Thoracic aorta endothelial cell (primary cell): ENCODE measurements around the gene SIKE1. TPM values are rescaled to one million over a fixed set of nuclear protein-coding genes. Genes with fewer than 3 reads are reported as not detected.

Source experiments
- small RNA-seq: library from RNA; depleted of rRNA; stranded (forward); fragments of <200 nt; gene quantifications from one replicate; pipeline ENCODE3, GENCODE V24; 2012
- total RNA-seq: library from RNA; depleted of rRNA; stranded (reverse); fragments of >200 nt; gene quantifications from 2 replicates; pipeline ENCODE4 v1.2.3, GENCODE V29; 2012

SIKE1 gene
- total RNA-seq: 51.9 and 53.7 TPM in 2 replicates

DNA sequence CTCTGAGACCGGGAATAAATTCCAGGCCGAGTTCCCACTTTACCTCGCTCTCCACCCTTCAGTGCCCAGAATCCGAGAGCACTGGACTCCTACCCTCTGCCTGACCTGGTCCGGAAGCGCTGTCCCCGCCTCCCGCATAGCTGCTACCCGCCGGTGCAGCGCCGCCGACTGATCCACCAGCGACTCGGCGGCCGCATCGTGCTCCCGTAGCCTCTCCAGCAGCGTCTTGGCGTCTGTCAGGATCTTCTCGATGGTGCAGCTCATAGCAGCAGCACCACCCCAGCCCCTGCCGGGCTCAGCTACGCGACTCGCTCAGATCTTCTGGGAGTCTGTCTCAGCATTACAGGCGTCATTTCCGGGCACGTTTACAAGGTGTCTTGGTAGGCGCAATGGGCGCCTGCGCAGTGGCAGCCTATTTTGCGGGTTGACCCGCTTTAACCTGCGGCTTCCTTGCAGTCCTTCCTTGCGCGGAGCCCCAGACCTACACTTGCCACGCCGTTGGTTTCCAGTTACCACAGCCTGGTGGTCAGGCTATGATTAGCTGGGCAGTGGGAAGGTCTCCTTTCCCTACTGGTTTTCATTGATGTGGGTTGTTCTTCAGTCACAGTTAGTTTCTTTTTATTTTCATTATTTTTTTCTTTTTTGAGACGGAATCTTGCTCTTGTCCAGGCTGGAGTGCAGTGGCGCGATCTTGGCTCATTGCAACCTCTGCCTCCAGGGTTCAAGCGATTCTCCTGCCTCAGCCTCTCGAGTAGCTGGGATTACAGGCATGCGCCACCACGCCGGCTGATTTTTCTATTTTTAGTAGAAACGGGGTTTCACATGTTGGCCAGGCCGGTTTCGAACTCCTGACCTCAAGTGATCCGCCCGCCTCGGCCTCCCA is at the start of gene SIKE1:
Gene SIKE1, minus strand, starts transcription at position 342 of the 883 bp plus-strand sequence. Its CDS starts 78 bp downstream, at position 264.

DNA sequence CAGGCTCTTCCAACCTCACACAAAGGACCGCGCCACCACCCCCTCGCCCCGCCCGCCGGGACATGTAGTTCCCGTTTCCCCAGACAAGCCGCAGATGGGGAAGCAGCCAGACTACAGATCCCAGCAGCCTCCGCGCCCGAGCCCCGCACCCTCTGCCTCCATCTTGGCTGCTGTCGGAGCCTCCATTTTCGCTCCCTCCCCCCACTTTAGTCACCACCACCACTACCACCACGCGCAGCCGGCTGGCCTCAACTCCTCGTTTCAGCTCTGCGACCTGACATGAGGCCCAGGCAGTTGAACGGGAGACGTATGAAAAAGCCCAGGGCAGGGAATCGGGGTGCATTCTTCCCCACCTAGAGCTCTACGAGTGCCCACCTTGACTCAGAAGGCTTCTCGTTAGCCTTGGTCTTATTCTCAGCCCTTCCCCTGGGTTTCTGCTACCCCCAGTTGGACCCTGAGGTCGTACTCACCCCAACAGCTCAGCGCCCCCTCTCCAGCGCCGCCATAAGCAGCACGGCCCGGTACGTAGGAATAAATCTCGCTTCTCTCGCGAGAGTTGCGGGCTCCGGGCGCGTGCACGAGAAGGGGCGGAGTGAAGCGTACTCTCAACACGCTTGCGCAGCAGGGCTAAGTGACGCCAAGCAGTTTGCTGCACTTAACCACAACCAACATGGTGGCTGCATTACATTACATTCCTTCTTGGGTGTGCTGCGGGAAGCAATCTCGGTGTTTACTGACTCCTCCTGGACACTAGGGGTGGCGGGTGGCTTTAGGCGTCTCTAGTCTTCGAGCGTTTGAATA is 22.8 kb downstream of the SIKE1 start, which contains the start of gene CSDE1:
Gene CSDE1, minus strand, starts transcription at position 530 of the 801 bp plus-strand sequence. CDS start 18,094 bp downstream, outside the sequence.

Small RNA genes within 50 kb of the gene (small RNA-seq; reads per million reads assigned to genes)
- gene RNY1P13: not detected

Other genes starting within 250 kb of the SIKE1 start
- 54.8 and 60.5 TPM in 2 replicates for gene BCAS2, start 199.1 kb downstream of the SIKE1 start, total RNA-seq
- 0.86 and 1.3 TPM in 2 replicates for gene DENND2C, start 110.6 kb downstream of the SIKE1 start, total RNA-seq
- gene AMPD1, start 85.1 kb downstream of the SIKE1 start, total RNA-seq: not detected in 2 replicates
- gene NRAS, start 63.9 kb downstream of the SIKE1 start, total RNA-seq: 164 and 186 TPM in 2 replicates
- gene CSDE1, start 22.7 kb downstream of the SIKE1 start, total RNA-seq: 579 and 580 TPM in 2 replicates
- not detected in 2 replicates for gene SYCP1, start 74.2 kb upstream of the SIKE1 start, total RNA-seq
- gene TSHB, start 249.1 kb upstream of the SIKE1 start, total RNA-seq: not detected in 2 replicates